HG03432 (cell line): ENCODE measurements around the gene APBB1IP.
"Not testable (repeated sequence)": the region's sequence is repeated elsewhere in the genome, so short reads cannot be mapped to it uniquely, and the experiment has no call there.

Experiments used
- ATAC-seq: cut with Tn5 transposase; IDR thresholded peaks from one replicate; pipeline ENCODE4 v1.9.1; 2021; ENCODE audit warnings: mild to moderate bottlenecking, moderate library complexity; ENCODE audit not compliant: unreplicated experiment

The APBB1IP gene, protein sequence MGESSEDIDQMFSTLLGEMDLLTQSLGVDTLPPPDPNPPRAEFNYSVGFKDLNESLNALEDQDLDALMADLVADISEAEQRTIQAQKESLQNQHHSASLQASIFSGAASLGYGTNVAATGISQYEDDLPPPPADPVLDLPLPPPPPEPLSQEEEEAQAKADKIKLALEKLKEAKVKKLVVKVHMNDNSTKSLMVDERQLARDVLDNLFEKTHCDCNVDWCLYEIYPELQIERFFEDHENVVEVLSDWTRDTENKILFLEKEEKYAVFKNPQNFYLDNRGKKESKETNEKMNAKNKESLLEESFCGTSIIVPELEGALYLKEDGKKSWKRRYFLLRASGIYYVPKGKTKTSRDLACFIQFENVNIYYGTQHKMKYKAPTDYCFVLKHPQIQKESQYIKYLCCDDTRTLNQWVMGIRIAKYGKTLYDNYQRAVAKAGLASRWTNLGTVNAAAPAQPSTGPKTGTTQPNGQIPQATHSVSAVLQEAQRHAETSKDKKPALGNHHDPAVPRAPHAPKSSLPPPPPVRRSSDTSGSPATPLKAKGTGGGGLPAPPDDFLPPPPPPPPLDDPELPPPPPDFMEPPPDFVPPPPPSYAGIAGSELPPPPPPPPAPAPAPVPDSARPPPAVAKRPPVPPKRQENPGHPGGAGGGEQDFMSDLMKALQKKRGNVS

DNA sequence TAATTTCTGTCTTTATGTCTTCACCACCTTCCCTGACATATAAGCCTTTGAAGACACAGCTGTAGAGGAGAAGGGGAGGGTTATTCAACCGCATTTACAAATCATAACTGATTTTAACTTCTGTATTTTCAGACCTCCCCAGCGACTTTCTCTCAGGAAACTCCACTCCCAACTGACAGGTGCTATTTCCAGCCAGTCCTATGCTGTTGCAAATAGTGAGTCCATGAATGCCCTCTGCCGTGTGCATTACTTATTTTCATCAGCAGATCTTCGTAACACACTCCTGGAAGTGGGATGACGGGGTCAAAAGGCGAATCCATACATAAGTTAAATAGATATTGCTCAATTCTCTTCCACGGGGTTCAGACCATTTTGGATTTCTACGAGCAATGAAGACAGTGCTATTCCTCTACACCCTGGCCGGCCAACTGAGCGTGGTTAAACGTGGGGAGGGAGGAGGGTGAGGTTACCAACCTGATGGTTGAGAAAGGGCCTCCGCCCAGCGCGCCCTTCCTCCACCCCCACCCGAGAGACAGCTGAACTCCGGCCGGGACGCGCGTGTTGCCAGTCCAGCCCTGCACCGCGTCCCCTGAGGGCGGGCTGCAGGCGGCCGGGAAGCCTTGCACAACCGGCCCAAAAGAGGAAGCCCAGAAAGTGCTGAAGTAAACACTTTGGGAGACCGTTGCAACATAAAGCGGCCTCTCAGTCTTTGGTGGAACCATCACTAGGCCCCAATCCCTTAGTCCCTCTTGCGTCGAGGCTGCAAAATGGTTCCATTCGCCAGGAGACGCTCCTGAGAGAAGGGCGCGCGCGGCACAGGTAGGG, at the start of gene APBB1IP:
TSS of gene APBB1IP (plus strand) at position 705 of the 825 bp plus-strand sequence. CDS start 53,986 bp downstream, outside the sequence.
- ATAC-seq, result peak; percentile 72

DNA sequence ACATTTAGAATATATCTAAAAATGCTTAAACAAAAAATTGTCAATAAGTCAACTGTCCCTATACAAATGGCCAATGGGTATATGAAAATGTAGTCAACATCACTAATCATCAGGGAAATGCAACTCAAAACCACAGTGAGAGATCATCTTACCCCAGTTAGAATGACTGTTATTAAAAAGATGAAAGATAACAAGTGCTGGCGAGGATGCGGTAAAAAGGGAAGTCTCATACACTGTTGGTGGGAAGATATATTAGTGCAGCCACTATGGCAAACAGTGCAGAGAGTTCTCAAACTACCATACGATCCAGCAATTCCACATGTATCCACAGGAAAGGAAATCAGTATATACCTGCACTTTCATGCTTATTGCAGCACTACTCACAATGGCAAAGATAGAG, 48.6 kb upstream of the APBB1IP start:
- ATAC-seq, result no peak

DNA sequence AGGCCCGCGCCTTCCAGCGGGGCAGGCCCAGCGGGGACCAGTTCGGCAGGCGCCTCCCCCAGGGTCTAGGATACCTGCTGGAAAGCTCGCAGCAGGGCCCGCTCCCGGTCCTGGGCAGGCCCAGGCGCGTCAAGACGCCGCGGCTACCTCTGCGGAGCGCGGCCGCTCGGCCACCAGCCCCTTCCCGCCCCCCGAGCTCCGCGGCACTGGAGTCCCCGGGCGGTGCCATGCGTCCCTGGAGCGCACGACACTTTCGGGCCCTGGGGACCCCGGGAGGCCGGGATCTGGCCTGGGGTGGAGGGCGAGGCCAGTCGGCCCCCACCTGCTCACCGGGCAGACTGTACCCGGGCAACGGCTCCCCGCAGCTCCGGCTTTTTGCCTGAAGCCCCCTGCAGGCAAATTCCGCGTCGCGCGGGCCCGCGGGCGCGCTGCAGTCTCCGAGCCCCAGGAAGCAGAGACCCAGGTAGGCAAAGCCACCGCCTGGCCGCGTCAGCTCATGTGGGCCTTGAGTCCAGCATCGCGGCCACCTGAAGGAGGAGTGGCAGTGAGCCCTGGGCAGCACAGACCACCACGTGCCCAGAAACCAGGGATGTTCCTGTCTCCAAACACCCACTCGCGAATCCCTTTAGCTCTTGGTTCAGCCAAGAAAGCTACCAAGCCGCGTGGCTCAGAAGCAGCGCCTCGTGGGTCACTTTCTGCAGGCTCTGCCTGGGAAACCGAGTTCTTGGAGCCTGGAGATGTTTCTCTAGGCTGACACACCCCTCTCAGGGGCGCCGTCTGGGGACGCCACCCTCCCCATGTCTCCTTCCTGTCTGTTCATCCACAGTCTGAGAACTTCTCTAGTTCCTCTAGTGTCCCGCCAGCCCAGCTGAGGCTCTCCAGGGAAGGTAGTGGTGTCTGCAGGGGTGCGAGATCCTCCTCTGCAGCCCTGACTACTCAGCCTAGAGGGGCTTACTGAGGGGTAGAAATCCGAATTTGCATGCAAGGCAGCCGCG, 46.1 kb upstream of the APBB1IP start:
- peak; percentile 61 for ATAC-seq

DNA sequence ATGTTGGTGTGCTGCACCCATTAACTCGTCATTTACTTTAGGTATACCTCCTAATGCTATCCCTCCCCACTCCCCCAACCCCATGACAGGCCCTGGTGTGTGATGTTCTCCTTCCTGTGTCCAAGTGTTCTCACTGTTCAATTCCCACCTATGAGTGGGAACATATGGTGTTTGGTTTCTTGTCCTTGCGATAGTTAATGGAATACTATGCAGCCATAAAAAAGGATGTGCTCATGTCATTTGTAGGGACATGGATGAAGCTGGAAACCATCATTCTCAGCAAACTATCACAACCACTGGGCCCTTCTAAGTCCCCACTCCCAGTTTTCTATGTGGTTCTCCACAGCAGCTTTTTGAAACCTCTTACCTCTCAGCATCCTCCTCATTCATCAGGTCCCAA, 39.8 kb upstream of the APBB1IP start:
- ATAC-seq, result not testable (repeated sequence)

DNA sequence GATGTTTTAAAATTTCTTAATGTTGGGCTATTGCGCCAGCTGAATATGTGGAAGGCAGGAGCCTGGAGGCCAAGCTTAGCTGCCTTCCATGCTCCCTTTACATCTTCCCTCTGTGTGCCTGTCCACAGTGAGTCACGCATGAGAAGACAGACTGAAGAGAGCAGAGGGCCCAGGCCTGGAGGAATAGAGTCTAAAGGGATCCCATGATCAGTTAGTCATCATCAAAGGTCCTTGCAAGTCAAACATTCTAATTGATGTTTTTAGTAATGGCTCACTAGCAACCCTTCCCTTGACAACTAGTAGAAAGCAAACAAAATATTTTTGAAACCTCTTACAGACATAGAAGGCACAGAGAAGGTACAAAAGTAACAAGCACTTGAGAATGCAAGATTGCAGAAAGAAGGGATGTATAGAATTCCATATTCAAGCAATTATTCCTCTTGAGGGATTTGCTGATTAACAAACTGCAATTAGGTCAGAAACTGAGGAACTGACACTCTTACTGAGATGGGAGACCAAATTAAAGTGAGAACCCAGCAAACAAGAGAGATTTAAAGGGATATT, 30.7 kb upstream of the APBB1IP start:
- no peak for ATAC-seq

DNA sequence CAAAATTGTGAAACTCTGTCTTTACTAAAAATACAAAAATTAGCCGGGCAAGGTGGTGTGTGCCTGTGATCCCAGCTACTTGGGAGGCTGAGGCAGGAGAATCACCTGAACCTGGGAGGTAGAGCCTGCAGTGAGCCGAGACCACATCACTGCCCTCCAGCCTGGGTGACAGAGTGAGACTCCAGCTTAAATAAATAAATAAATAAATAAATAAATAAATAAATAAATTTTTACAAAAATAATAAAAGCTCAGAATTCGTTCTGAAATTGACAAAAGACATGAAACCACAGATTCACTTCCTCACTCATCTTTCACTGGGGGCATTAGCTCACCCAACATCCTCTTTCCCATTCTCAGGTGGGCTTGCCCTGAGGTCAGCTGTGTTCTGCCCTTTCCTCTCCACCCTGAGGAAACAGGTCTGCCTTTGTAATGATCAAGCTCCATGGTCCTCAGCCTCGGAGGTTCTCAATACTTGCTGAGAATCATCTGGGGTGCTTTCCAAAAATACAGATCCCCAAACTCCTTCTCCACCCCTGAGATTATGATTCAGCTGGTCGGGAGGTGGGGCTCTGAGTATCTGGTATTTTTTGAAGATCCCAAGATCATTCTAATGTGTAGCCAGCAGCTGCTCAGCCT, 29.2 kb upstream of the APBB1IP start:
- peak; percentile 56 for ATAC-seq

DNA sequence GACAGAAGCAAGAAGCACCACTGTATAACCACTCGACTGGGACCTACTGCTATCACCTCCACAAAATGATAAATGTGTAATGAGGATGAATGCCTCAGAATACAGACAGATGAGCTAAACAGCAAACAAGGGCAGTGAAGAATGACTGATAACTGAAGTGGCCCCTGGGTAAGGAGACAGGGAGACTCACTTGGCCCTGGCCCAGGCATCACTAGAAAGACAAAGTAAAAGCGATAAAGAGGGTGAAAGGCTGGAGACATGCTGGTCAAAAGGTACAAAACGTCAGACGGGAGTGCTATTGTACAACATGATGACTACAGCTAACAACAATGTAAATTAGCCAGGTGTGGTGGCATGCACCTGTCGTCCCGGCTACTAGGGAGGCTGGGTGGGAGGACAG, 27.8 kb upstream of the APBB1IP start:
- no peak for ATAC-seq

DNA sequence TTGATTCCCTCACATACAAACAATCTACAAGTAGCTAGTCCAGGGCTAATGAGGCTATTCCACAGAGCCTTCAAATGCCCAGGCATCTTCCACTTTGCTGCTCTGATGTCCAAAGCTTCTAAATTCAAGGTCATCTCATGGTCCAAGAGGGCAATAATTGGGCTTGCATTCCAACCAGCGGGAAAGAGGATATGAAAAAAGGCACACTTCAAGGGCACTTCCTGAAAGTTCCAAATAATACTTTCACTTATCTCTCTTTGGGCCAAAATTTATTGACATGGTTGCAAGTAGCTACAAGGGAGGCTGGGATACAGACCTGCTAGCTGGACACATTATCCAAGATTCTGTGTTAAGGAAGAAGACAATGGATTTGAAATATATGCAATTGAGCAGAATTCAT, 25.2 kb upstream of the APBB1IP start:
- ATAC-seq, result no peak

DNA sequence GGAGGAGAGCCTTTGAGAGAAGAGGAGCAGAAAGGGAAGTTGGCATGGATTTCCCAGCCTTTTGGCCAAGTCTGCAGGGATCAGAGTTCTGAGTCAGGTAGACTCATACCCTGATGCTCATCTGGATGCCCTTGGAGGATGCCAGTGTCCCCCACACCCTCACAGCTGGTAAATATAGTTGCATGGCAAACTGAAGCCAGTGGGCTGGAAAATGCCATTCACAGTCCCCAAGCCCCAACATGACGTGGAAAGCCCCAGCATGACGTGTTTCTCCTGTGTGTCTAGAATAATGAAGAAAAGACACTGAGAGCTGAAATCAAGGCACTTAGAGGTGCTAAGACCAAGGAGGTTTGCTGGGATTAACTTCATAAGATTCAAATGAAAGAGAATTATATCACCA, 24.8 kb upstream of the APBB1IP start:
- no peak for ATAC-seq

DNA sequence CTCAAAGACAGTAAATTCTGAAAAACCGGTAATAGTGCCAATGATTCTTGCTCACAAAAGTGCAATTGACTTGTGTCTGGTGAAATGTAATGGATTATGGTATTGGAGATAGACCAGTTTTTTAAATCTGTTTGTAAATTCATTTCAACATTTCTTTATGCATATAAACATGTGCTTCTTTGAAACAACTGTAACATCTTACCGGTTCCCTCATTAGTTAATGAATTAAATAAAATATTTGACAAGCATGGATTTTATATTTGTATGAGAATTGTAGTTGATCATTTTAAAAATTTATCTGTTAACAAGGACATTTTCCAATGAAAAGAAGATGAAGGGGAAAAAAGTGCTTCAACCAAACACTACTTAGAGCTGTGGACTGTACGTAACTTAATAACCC, 21.0 kb upstream of the APBB1IP start:
- ATAC-seq, result no peak

DNA sequence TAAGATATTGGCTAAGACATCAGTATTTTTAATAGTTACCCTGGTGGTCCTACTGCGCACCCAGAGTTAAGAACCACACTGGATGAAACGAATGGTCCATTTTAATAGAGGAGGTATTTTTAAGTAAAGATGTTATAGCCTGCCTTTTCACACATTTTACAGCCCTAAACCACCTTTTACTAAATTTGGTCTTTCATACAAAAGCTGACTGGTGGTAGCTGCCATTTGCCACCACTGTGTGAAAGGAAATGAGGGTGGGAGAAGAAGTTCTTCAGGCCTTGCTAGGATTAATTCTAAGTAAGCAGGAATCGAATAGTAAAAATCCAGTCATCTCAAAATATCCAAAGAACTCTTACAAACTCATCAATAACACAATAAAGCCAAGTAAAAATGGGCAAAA, 15.2 kb upstream of the APBB1IP start:
- no peak for ATAC-seq

DNA sequence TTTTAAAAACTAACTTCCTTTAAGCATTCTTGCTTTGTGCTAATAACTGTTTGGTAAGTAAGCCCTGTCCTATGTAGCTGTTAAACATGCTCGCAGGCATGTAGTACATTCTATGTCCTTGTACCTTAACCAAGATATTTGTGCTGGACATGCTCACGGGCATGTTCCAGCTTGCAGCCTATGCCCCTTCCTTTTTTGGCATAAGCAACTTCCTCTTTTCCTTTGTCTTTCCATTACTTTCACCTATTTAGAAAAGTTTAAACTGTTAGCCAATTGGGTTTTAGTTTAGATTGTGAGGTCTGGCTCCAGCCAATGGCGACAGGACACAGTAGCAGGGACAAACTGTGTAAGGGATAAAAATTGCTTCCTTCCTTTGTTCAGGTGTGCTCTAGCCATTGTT, 14.4 kb upstream of the APBB1IP start:
- ATAC-seq, result no peak

DNA sequence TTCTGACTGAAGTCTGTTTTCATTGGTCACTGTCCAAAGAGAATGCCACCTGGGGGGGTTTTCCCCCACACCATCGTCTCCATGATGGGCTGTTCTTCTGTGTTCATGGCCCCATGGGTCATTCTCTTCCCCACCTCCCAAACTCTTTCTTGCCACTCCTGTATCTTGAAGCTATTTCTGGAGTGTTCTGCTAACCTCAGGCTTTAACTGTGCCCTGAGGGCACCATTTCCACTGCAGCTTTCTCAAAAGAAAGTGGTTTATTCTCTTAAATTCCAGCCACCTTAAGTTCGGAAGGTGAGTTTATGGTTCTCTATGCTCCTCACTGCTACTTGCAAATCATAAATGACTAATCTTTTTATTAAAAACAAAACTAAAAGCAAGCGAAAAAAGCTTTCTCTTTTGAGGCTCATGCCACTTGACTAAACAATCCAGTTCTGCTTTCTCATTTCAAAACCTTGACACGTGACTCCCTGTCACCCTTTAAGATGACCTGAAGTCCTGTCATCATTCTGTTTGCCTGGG, 7.4 kb upstream of the APBB1IP start:
- ATAC-seq, result peak; percentile 92

DNA sequence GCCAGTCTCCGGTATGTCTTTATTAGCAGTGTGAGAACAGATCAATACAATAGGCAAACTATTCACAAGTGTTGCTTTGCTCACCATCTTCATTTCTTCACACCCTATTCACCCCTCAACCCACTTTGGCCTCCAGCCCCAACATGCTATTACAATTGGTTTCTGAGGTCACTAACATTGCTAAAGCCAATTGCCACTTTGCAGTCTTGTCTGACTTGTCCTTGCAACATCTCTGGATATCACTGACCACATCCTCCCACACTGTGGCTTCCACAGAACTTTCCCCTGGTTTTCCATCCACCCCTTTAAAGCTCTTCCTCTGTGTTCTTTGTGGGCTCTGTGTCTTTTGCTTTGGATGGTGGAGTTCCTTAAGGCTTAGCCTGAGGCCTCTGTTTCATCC, 5.2 kb upstream of the APBB1IP start:
- ATAC-seq, result no peak

DNA sequence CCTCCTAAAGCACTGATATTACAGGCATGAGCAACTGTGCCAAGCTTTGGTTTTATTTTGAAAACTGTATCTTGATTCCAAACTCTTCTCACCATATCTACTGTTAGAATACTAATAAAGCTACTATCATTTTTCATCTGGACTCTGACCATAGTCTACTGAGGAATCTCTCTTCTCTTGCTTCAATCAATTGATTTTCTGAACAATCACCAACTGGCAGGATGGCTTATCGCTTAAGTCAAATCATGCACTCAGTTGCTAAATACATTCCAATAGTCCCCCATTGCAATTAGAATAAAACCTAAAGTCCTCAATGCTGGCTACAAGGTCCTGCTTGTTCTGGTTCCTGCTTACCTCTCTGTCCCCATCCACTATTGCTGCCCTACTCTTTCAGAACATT, 2.3 kb upstream of the APBB1IP start:
- no peak for ATAC-seq

DNA sequence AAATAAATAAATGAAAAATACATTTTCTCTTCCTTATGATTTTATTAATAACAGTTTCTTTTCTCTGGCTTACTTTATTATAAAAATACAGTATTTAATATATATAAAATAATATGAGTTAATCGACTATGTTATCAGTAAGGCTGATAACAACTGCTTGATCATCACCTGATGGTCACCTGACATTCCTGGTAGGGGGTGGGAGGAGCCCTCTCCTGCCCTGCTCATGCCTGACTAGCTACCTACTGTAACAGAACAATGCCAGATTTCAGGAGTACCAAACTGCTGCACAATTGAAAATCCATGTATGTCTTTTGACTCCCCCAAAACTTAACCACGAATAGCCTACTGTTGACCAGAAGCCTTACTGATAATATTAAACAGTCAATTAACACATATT, 1.3 kb upstream of the APBB1IP start:
- ATAC-seq, result no peak

DNA sequence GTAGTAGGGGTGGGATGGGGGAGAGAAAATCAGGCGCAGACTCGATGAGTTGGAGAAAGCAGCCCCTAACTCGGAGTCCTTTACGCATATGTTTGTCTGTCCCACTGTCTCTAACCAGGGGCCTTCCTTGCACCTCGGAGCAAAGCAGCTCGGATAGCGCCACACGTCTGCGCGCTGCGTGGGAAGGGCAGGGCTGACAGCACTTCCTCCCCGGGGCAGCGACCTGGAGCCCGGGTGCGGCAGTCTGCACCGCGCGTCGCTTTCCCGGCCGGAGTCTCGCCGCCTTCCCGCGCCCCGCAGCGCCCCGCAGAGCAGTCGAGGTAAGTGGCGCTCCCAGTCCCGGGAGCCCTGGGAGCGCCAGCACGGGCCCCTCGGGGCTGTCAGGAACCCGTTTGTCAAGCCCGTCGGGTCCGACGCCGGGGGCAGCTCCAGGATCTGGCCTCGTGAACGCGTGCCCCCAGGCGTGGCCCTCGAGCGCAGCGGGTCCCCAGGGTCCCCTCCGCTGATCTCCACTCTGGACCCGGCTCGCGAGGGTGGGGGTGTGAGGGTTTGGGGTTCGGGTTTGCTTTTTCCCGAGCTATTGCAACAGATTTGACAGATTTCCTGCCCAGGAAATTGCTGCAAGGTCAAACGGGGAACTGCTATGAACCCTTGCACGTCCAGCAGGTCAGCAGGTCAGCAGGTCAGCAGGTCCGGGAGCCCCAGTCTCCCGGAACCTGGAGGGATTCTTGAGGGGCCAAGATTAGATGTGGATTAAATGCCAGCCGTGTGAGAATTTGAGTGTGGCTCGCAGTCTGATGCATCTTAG, 597 bp downstream of the APBB1IP start:
- ATAC-seq, result peak; percentile 62

DNA sequence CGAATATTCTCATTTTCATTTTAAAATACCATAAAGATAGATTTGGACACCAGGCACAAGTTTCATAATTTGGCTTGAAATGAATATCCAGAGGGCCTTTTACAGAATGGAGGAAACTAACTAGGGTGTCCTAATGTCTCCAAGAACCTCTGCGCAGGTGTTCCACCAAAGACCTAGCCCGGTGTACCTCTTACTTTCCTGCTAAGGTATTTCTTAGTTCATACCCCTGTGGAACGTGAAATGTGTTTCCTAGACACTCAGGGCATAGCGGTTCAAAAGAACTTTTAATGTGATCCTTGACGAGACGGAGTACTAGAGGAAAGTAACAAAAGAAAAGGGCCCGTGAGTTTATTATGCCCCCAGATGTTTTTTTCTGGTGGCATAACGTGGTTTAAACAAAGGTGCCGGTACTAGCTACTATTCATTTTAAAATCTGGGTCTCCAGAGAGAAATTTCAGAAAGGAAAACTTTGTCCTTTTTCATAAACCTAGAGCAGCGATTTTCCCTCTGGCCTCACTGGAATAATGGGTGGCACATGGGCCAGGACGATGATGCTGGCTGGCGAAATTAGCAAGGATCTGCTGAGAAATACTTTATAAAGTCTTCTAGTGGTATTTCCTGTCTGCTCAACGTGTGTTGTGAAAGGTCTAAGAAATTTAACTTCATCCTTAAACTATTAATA, 1.4 kb downstream of the APBB1IP start:
- ATAC-seq, result no peak
